Measurements from ENCODE around the gene NFIA. TPM values are rescaled to one million over a fixed set of nuclear protein-coding genes. Genes with fewer than 3 reads are reported as not detected.

Gene NFIA
- total RNA-seq, 1 experiment from 2014 or later: 0.35 TPM

DNA sequence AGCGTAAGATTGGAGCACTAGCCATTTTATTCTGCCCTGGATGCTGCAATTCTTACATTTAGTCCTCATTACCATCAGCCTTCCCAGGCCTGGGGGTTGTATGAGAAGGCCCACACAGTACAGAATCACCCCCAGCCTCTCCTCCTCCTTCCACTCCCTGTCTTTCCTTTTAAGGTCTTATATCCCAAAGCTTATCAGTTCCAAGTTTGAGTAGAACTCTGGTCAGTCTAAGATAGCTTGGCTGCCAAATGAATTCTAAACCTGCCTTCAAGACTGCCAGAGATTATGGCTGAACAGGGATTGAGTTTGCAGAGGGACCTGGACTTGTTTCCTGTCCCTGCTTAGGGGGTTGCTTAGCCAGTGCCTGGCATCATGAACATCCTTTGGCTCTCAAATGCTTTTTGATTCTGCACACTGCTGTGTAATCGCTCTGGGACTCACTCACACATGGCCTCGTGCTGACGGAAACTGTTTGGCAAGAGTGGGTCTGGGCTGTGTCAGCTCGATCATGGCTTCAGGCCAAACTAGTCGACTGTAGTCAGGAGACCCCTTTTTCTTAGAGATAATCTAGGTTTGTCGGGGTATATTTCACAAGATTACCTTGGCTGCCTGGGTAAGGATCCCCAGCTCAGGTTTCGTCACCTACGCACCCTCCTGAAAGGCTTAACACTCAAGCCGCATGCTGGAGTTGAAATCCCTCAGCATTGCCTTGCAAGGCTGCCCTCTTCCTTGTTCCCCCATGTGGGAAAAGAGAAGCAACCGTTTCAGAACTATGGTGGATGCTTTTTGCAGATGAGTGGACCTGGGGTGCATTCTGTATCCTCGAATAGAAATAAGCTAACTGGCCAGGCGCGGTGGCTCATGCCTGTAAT, 252.6 kb downstream of the NFIA start:
- H3K27me3 Mint-ChIP-seq (ENCODE audit: low read depth): no peaks in the 10 kb centered on the region
- TF ChIP-seq, protein P1, sequence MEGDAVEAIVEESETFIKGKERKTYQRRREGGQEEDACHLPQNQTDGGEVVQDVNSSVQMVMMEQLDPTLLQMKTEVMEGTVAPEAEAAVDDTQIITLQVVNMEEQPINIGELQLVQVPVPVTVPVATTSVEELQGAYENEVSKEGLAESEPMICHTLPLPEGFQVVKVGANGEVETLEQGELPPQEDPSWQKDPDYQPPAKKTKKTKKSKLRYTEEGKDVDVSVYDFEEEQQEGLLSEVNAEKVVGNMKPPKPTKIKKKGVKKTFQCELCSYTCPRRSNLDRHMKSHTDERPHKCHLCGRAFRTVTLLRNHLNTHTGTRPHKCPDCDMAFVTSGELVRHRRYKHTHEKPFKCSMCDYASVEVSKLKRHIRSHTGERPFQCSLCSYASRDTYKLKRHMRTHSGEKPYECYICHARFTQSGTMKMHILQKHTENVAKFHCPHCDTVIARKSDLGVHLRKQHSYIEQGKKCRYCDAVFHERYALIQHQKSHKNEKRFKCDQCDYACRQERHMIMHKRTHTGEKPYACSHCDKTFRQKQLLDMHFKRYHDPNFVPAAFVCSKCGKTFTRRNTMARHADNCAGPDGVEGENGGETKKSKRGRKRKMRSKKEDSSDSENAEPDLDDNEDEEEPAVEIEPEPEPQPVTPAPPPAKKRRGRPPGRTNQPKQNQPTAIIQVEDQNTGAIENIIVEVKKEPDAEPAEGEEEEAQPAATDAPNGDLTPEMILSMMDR (conservative IDR thresholded peaks at IDR 0.05): no peak

More for the DNA sequence above, 252.6 kb downstream of the NFIA start:
- Mint-ChIP-seq H3K4me1 (peaks cover 28 to 36% of the 10 kb centered on the region in 2 experiments), H3K4me3 (no peak overlapping the region), H3K9me3 (no peaks in the 10 kb centered on the region; a peak in 1 of 5 replicates), H3K27ac (peak overlapping the region in 1 of 3 experiments; percentile 19; a peak in 2 of 7 replicates), H3K36me3 (ENCODE audit: insufficient read depth in 1 of 3, low read depth in 3 of 3) (no peaks in the 10 kb centered on the region)
- H4K5ac ChIP-seq (ENCODE audit: insufficient read length, low read depth, low read length): no peak overlapping the region
- no peak overlapping the region for H3K9ac ChIP-seq (ENCODE audit: extremely low read depth, insufficient read length, low read length)
- H3K4me2 ChIP-seq (ENCODE audit: insufficient read depth, insufficient read length, low read length): no peak overlapping the region
- H2BK12ac ChIP-seq (ENCODE audit: insufficient read length, low read depth, low read length): no peak overlapping the region
- no peak overlapping the region for H3K56ac ChIP-seq (ENCODE audit: insufficient read length, low read depth, low read length)
- DNase-seq: no peak
- no peak overlapping the region for H3T11ph ChIP-seq (ENCODE audit: low read length)
- no peaks in the 10 kb centered on the region for H3K79me1 ChIP-seq (ENCODE audit: insufficient read depth, low read depth, low read length, poor library complexity, severe bottlenecking)
- no peak overlapping the region for H4K8ac ChIP-seq (replicated peaks; ENCODE audit: insufficient read length, low read depth, low read length)
- H4K91ac ChIP-seq (ENCODE audit: insufficient read length, low read depth, low read length): no peak overlapping the region
- H2BK5ac ChIP-seq (ENCODE audit: insufficient read length, low read length): no peak overlapping the region
- peak overlapping the region; percentile 64 for H3K14ac ChIP-seq (ENCODE audit: insufficient read depth, low read length)
- H3K27me3 ChIP-seq (ENCODE audit: insufficient read depth, low read length): no peaks in the 10 kb centered on the region; the same call in 1 of the 2 replicates
- H3K79me2 ChIP-seq (ENCODE audit: insufficient read depth, low read length): no peaks in the 10 kb centered on the region
- H3K4ac ChIP-seq (ENCODE audit: low read depth, low read length): no peak overlapping the region
- no peak overlapping the region for H2AK5ac ChIP-seq (ENCODE audit: insufficient read length, low read length)
- no peak overlapping the region for H2BK20ac ChIP-seq (ENCODE audit: low read depth, low read length, poor library complexity, severe bottlenecking)
- no peak overlapping the region for H3K27ac ChIP-seq (ENCODE audit: insufficient read length, low read depth, low read length)
- H3K4me1 ChIP-seq (ENCODE audit: insufficient read depth, low read length): peaks cover 6% of the 10 kb centered on the region; the same call in 1 of the 2 replicates
- no peaks in the 10 kb centered on the region for H3K9me3 ChIP-seq (ENCODE audit: control insufficient read depth, low read depth, low read length)
- no peak overlapping the region for H2BK120ac ChIP-seq (ENCODE audit: low read depth, low read length, poor library complexity, severe bottlenecking)
- no peaks in the 10 kb centered on the region for H3K23me2 ChIP-seq (ENCODE audit: insufficient read length, low read depth, low read length, poor library complexity, severe bottlenecking)
- no peaks in the 10 kb centered on the region for H4K20me1 ChIP-seq (ENCODE audit: control insufficient read depth, insufficient read depth, insufficient read length)
- H3K18ac ChIP-seq (ENCODE audit: insufficient read length, low read depth, low read length): no peak overlapping the region
- no peak overlapping the region for H2BK15ac ChIP-seq (ENCODE audit: low read depth, low read length)
- no peak overlapping the region for H3K23ac ChIP-seq (ENCODE audit: insufficient read length, low read depth, low read length)
- no CpG with 5 or more reads among the region's 14 CpGs for WGBS (ENCODE audit: extremely low coverage, insufficient read length, low lambda C conversion rate)
- H2AFZ ChIP-seq (ENCODE audit: low read length): no peak overlapping the region

All from H9 (cell line).